DLD1 (cell line): ENCODE data around the gene PLEKHN1.
"Not testable (repeated sequence)": the region's sequence is repeated elsewhere in the genome, so short reads cannot be mapped to it uniquely, and the experiment has no call there.

Experiments used
- in situ Hi-C: cut with HindIII; loops from 2 replicates; pipeline ENCODE4 v1.10.0; 2017; ENCODE audit warnings: low sequenced_read_pairs

PLEKHN1 gene

GRCh38 chr1:991275-991674 is 25.0 kb downstream of the PLEKHN1 start:
- in situ Hi-C loops: not testable (repeated sequence)

DNA sequence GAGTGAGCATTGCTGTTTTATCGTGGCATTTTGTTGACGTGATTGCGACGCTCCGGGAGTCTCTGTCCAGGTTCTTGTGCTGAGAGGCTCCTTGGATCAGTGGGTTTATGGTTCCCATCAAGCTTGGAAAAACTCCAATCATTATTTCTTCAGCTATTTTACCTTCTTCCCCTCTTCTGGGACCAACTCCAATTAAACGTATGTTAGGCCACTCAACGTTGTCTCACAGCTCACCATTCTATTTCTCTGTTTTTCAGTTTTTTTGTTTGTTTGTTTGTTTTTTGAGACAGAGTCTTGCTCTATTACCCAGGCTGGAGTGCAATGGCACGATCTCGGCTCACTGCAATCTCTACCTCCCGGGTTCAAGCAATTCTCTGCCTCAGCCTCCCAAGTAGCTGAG is 25.6 kb downstream of the PLEKHN1 start:
- in situ Hi-C loops: no loop called here

- in situ Hi-C loops: no loop called here
Measured at GRCh38 chr1:992362-992761, 26.1 kb downstream of the PLEKHN1 start.

DNA sequence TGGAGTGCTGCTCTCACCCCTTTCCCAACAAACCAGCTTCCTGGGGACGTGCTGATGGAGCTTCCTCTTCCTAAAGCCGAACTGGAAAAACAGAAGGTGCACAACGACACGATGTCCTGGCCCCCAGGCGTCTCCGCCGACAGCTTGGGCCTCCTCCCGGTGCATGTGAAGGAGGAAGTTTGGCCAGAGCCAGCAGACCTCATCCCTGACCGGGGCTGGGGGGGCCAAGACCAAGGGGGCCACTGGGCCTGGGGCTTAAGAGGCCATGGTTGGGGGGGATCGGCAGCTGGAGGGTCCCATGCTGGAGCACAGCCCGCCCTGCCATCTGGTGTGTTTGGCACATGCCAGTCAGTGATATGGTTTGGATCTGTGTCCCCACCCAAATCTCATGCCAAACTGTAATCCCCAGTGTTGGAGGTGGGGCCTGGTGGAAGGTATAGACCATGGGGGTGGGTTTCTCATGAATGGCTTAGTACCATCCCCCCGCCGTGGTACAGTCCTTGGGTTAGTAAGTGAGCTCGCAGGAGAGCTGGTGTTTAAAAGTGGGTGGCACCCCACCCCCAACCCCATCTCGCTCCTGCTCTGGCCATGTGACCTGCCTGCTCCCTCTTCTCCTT is 27.2 kb downstream of the PLEKHN1 start:
- in situ Hi-C loops: no loop called here

- in situ Hi-C loops: not testable (repeated sequence)
Measured at GRCh38 chr1:994546-994945, 28.3 kb downstream of the PLEKHN1 start.

- in situ Hi-C loops: no loop called here
Measured at GRCh38 chr1:995665-996633, 29.7 kb downstream of the PLEKHN1 start.

- in situ Hi-C loops: no loop called here
Measured at GRCh38 chr1:996851-997712, 30.8 kb downstream of the PLEKHN1 start.

DNA sequence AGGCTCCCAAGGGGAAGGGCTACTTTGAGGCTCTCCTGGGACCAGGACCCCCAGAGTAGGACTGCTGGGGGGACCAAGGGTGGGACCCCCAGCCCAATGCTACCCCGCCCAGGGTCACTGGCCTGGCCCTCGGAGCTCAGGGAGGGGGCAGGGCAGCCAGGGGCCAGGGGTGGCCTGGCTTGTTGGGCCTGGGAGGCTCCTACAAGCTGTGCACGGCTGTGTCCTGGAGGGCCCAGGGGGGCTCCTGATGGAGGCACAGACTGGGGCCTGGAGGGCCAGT is 31.4 kb downstream of the PLEKHN1 start:
- in situ Hi-C loops: no loop called here

DNA sequence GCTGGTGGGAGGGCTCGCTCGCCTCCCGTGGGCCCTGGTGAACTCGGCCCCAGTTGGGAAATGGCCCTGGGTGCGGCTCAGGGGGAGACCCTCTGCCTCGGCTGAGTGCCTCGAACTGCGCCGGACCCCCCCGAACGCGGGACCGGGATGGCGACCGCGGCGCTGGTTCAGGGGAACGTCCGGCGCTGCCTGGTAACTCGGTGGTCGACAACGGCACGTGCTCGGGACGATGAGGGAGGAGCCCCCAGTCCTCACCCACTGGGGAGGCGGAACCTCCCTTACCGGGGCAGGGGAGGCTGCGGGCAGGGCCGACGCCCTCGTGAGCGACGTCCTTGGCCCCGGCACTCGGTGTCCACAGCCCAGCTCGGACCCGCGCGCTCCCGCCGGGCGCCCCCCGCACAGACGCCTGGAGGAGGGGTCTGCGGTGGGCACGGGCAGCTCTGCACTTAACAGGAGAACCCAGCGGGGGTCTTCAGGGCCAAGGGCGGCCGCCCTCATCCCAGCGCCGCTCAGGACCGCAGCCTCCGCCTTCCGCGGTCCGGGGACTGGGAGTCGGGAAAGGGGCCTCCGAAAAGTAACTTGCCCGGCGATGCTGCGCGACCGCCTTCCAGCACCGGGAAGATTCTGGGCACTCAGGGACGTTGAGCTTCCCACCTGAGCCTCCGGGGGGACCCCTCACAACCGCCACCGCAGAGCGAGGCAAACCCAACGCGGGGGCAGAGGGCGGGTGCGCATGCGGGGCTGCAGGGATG is 31.9 kb downstream of the PLEKHN1 start:
- in situ Hi-C loops: no loop called here

DNA sequence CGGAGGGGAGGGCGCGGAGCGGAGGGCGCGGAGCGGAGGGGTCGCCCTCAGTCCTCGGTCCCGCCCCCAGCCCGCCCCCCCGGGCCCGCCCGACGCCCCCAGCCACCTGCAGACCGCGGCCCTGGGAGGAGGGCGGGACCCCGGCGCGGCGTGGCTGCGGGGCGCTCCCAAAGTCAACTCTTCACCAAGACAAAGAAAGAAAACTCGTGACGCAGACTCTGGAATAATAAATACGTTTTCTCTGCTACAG is 32.4 kb downstream of the PLEKHN1 start:
- in situ Hi-C loops: no loop called here

GRCh38 chr1:998995-999724 is 32.9 kb downstream of the PLEKHN1 start:
- in situ Hi-C loops: no loop called here

DNA sequence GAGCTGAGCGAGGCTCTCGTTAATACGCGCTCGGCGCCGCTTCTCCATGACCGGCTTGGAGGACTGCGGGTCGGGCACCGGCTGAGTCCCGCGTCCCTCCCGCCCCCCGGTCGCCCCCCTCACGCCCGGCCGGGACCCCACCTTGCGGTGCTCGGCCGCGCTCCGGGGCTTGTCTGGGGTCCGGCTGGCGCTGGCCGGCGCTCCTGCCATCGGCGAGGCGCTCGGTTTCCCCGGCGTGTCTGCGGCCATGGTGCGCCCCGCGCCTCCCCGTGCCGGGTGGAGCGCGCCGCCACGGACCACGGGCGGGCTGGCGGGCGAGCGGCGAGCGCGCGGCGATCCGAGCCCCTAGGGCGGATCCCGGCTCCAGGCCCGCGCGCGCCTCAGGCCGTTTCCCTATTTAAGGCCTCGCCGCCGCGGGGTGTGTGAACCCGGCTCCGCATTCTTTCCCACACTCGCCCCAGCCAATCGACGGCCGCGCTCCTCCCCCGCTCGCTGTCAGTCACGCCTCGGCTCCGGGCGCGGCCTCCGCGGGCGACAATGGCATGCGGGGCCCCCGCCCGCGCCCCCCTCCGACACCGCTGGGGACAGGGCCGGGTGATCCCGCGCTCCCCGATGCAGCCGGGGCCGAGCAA is 33.6 kb downstream of the PLEKHN1 start, which contains the start of gene HES4:
Gene HES4 (minus strand): TSS at position 373 of the 632 bp plus-strand sequence. CDS start 124 bp downstream, at position 249.
- in situ Hi-C loops: no loop called here

- in situ Hi-C loops: no loop called here
Measured at GRCh38 chr1:1000357-1001056, 34.2 kb downstream of the PLEKHN1 start.

GRCh38 chr1:1001057-1001783 is 34.9 kb downstream of the PLEKHN1 start:
- in situ Hi-C loops: no loop called here

DNA sequence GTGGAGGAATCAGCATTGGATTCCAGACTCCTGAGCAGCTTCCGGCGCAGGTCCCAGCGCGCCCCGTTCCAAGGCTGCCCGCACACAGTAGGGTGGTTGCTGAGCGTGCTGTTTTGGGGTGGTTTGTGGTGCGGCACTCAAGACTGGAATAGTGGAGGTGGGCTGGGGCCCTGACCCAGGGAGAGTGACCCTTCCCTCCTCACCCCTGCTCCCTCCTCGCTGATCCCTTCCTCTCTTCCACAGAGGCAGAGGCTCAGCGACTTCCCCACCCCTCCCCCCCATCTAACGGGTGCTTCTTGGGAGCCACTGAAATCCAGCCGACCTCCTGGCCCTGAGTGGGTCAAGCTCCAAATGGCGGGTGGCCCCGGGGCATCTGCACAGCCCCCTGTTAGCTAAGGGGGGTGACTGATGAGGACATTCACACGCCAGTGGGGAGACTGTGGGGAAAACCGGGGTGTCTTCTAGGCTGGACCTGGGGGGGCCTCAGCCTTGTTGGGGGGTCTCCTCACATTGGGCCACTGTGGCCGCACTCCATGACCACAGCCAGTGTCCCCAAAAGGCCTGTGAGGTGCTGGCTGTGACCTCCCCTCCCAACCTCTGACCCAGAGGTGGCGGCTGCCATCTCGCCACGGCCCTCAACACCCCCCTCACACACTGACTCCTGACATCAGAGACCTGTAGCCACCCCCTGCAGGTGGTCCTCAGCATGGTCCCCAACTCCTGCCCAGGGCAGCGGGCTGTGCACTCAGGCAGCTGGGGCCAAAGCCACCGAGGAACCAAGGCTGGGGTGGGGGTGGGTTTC is 37.5 kb downstream of the PLEKHN1 start:
- in situ Hi-C loops: no loop called here

DNA sequence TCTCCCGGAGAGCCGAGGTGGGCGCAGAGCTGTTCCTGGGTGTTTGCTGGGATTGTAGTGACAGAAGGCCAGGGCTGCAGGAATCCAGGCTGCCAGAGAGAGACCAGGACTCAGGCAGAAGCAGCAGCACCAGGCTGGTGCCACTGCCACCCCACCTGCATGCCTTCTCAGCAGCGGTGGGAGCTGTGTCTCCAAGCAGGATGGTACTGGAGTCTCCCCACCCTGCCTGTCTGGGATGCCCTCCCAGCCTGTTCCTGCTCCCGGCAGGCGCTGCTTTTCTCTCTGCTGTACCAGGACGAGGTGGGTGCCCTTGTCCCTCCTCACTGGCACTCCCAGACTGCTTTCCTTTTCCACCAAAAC is 38.1 kb downstream of the PLEKHN1 start:
- in situ Hi-C loops: no loop called here

GRCh38 chr1:1004780-1005697 is 38.8 kb downstream of the PLEKHN1 start:
- in situ Hi-C loops: no loop called here
